GM06990 (cell line): ENCODE data around the gene PIP4P1.
"Not testable (repeated sequence)": the region's sequence is repeated elsewhere in the genome, so short reads cannot be mapped to it uniquely, and the experiment has no call there.

Experiments
- DNase-seq: peaks from one replicate; pipeline ENCODE4 v3.0.0-alpha.2; 2011; ENCODE audit not compliant: insufficient read length; ENCODE audit errors: extremely low read depth
- H3K27me3 ChIP-seq: replicated peaks from 2 replicates; pipeline ENCODE4 v1.6.0; 2011; ENCODE audit warnings: low read length; ENCODE audit not compliant: control insufficient read depth, insufficient read depth
- H3K36me3 ChIP-seq: 2 replicates; pipeline ENCODE4 v1.5.1; 2011; ENCODE audit warnings: low read length; ENCODE audit not compliant: control insufficient read depth, insufficient read depth
- H3K4me3 ChIP-seq: replicated peaks from 2 replicates; pipeline ENCODE4 v1.5.1; 2011; ENCODE audit warnings: low read depth, mild to moderate bottlenecking, control low read depth, low read length
- CTCF ChIP-seq: IDR thresholded peaks from 2 replicates; pipeline ENCODE4 v1.5.1; 2011; ENCODE audit warnings: low read length, control low read depth, mild to moderate bottlenecking, inconsistent platforms; ENCODE audit not compliant: insufficient read depth, poor library complexity, severe bottlenecking

Gene PIP4P1

DNA sequence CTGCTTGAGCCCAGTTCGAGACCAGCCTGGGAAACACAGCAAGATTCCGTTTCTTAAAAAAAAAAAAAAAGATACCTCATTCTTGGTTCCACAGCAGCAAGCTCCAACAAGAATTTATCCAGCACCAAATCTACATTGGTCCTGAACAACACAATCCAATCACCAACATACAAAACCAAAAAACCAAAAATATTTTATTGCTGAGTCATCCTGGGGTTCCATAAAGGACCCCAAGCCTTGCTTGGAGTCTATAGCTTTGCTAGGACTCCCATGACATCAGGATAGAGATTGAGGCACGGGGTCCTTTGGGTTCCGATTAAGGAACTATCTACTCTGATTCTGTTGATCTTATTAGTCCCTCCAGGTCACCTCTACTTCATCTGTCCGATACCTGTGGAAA, 14.3 kb downstream of the PIP4P1 start:
- H3K27me3 ChIP-seq: no peaks in the 10 kb centered on the region
- TF ChIP-seq CTCF: no peak
- H3K36me3 ChIP-seq: peaks cover 25% of the 10 kb centered on the region
- no peak for DNase-seq
- H3K4me3 ChIP-seq: no peak overlapping the region

DNA sequence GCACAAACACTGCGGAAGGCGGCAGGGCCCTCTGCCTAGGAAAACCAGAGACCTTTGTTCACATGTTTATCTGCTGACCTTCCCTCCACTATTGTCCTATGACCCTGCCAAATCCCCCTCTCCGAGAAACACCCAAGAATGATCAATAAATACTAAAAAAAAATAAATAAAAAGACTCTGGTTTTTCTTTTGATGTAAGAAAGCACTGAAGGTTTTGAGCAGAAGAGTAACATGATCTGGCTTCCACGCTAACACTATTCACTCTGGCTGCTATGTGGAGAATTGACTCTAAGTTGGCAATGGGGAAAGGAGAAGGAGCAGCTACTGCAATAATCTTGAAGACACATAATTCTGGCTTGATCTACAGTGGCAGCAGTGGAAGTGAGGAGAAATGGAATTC, 17.6 kb downstream of the PIP4P1 start:
- not testable (repeated sequence) for H3K27me3 ChIP-seq, DNase-seq, H3K4me3 ChIP-seq
- H3K36me3 ChIP-seq: peaks cover 16% of the 10 kb centered on the region

DNA sequence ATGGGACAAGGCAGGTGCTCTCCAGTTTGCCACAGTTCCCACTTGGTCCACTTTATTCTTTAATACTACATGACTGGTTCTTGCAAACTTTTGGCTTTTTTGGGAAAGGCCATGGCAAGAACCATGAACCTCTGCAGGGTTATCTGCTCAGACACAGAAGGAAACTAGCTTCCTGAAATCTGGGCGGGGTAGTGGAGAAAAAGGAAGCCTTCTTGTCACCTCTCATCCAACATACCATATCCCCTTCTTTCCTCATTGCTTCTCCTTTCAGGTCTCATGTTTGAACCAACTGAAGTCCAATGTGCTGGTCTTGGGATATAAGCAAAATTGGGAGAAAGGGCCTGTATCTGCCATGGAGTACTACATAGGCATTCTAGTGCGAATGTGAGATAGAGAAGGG, 19.8 kb downstream of the PIP4P1 start:
- Histone ChIP-seq H3K27me3 (no peaks in the 10 kb centered on the region), H3K36me3 (peaks cover 2% of the 10 kb centered on the region; the same call in 1 of the 2 replicates), H3K4me3 (no peak overlapping the region)
- no peak for DNase-seq
- no peak for TF ChIP-seq CTCF

GRCh38 chr14:20440882-20441281, 20.4 kb downstream of the PIP4P1 start:
- H3K27me3 ChIP-seq: no peaks in the 10 kb centered on the region
- no peak for DNase-seq
- no peak overlapping the region for H3K4me3 ChIP-seq
- no peaks in the 10 kb centered on the region; the same call in 1 of the 2 replicates for H3K36me3 ChIP-seq
- no peak for TF ChIP-seq CTCF

- H3K36me3 ChIP-seq: no peaks in the 10 kb centered on the region
- H3K27me3 ChIP-seq: no peaks in the 10 kb centered on the region
- DNase-seq: no peak
- TF ChIP-seq CTCF: no peak
- no peak overlapping the region for H3K4me3 ChIP-seq
Observed at GRCh38 chr14:20440465-20440864, 20.8 kb downstream of the PIP4P1 start.

GRCh38 chr14:20438664-20439063, 22.6 kb downstream of the PIP4P1 start:
- H3K36me3 ChIP-seq: no peaks in the 10 kb centered on the region
- H3K4me3 ChIP-seq: no peak overlapping the region
- no peak for DNase-seq
- no peak for TF ChIP-seq CTCF
- H3K27me3 ChIP-seq: no peaks in the 10 kb centered on the region
